ENCODE data around the gene ADGRG3.
A peak's percentile ranks its signal among the peaks of the same experiment; 100 is the strongest.
"Not testable (repeated sequence)": the region's sequence is repeated elsewhere in the genome, so short reads cannot be mapped to it uniquely, and the experiment has no call there.

The ADGRG3 gene

GRCh38 chr16:57697896-57698537, 29.9 kb downstream of the ADGRG3 start:
- DNase-seq (ENCODE audit: low read depth), result no peak

GRCh38 chr16:57698812-57699405, 30.8 kb downstream of the ADGRG3 start:
- DNase-seq (ENCODE audit: low read depth), result no peak

GRCh38 chr16:57699481-57699880, 31.4 kb downstream of the ADGRG3 start:
- DNase-seq (ENCODE audit: low read depth), result no peak

GRCh38 chr16:57699899-57700298, 31.8 kb downstream of the ADGRG3 start:
- DNase-seq (ENCODE audit: low read depth), result no peak

GRCh38 chr16:57700781-57701551, 32.9 kb downstream of the ADGRG3 start:
- no peak for DNase-seq (ENCODE audit: low read depth)

- DNase-seq (ENCODE audit: low read depth), result peak; percentile 6
These were observed 33.8 kb downstream of the ADGRG3 start for GRCh38 chr16:57701759-57702371.

- DNase-seq (ENCODE audit: low read depth), result no peak
These were observed 35.4 kb downstream of the ADGRG3 start for GRCh38 chr16:57703416-57704010.

GRCh38 chr16:57704011-57704904, 36.2 kb downstream of the ADGRG3 start:
- DNase-seq (ENCODE audit: low read depth), result no peak

- DNase-seq (ENCODE audit: low read depth), result no peak
These were observed 37.1 kb downstream of the ADGRG3 start for GRCh38 chr16:57704905-57705852.

GRCh38 chr16:57706717-57707116, 38.6 kb downstream of the ADGRG3 start:
- DNase-seq (ENCODE audit: low read depth), result no peak

GRCh38 chr16:57707331-57707730, 39.2 kb downstream of the ADGRG3 start:
- no peak for DNase-seq (ENCODE audit: low read depth)

- DNase-seq (ENCODE audit: low read depth), result no peak
These were observed 40.1 kb downstream of the ADGRG3 start for GRCh38 chr16:57708168-57708567.

GRCh38 chr16:57709663-57710062, 41.6 kb downstream of the ADGRG3 start:
- DNase-seq (ENCODE audit: low read depth), result no peak

- no peak for DNase-seq (ENCODE audit: low read depth)
These were observed 43.2 kb downstream of the ADGRG3 start for GRCh38 chr16:57711346-57711745.

- no peak for DNase-seq (ENCODE audit: low read depth)
These were observed 43.9 kb downstream of the ADGRG3 start for GRCh38 chr16:57711993-57712392.

GRCh38 chr16:57712569-57712968, 44.5 kb downstream of the ADGRG3 start:
- DNase-seq (ENCODE audit: low read depth), result not testable (repeated sequence)

- DNase-seq (ENCODE audit: low read depth), result no peak
These were observed 45.5 kb downstream of the ADGRG3 start for GRCh38 chr16:57713596-57713995.

- DNase-seq (ENCODE audit: low read depth), result no peak
These were observed 45.9 kb downstream of the ADGRG3 start for GRCh38 chr16:57714047-57714446.

- DNase-seq (ENCODE audit: low read depth), result no peak
These were observed 52.1 kb downstream of the ADGRG3 start for GRCh38 chr16:57720142-57720575.

Data from stromal cell of bone marrow (primary cell).